NCI-H1417 treated with DMSO at 0.1 percent for 48 hours (cell line): ENCODE results near the gene HIRA.
"Not testable (repeated sequence)": the region's sequence is repeated elsewhere in the genome, so short reads cannot be mapped to it uniquely, and the experiment has no call there.

ENCODE experiments used
- DNase-seq: peaks from one replicate; lab custom pipeline; 2025; lab: John Stamatoyannopoulos, UW

The HIRA gene

DNA sequence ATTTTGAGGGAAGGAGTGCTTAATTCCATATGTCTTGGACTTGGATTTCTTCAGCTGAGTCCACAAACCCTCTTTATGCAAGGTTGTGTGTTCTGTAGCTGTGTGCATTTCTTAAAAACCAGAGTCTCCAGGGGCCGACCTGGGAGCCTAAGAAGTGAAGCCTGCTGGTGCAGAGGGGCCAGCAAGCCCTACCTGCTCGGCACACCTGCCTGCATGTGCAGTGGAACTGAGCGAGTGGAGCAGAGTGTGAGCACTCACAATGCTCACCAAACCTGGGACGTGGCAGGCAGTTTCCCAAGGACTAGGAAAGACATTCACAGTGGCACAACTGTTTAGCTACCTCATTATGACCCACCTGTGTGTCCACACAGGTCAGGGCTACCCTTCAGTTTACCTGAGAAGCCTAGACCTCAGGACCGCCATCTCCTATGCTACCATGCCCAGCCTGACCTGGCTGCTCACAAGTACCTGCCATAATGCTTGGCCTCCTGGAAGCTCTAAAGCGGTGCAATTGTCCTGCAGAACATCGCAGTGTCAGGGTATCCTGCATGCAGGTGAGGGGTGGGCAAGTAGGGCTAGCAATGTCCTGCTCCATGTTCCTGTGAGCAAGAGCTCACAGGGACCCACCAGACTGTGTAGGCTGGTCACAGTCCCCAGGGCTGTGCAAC lies 12.1 kb upstream of the HIRA start:
- no peak for DNase-seq

DNA sequence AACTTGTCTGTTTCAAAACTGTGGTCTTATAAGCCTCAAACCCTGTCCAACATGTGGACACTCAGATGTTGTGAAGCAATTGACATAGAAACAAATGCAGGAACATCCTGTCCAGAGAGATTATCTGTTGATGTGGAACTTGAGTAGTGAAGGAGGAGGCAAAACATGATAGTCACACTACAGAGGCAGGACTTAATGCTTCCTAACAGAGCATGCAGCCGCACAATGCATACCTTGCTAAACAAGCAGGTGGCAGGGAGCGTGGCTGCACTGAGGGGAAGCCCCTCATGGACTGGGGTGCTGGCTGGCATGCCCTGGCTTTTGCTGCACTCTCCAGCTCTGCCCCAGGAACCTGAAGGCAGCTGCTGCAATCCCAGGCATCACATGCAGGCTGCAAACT lies 10.6 kb upstream of the HIRA start:
- DNase-seq: no peak

GRCh38 chr22:19440411-19441195 lies 9.1 kb upstream of the HIRA start:
- DNase-seq: no peak

- no peak for DNase-seq
Observed at GRCh38 chr22:19438298-19438697, 6.8 kb upstream of the HIRA start.

- not testable (repeated sequence) for DNase-seq
Observed at GRCh38 chr22:19436444-19437161, 5.1 kb upstream of the HIRA start.

GRCh38 chr22:19434829-19435580 lies 3.5 kb upstream of the HIRA start:
- DNase-seq: no peak

GRCh38 chr22:19434401-19434800 lies 2.9 kb upstream of the HIRA start:
- DNase-seq: no peak

- DNase-seq: peak; percentile 22
Observed at GRCh38 chr22:19432133-19432851, 759 bp upstream of the HIRA start, which contains the start of gene MRPL40. Gene MRPL40 (plus strand): TSS chr22:19432545. CDS start chr22:19432555, 10 bp downstream.

DNA sequence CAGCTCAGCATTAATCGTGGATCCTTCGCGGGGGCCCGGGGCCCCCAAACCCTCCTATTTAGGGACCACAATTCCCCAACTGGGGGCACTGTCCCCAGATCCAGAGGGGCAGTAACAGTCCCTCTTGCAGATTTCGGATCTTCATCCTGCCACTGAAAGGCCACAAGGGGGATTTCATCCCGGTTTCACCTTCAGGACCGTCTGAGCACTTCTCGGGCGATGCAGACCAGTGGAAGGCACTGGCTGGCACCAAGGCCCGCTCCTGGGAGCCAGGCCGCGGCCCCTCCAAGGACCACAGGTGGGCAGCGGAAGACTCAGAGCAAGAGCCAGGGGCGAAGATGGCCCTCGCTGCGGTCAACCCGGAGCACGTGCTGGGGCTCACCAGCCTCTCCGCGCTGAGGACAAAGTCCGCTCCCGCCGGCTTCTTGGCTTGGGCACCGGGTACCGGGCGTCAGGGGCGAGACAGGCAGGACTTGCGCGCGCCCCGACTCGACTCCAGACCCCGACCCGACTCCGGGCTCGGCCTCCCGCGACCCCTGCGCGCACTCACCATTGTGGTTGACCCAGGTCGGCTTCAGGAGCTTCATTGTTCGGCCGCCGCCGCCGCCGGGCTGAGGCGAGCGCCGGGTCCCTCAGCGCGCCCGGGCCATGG lies 517 bp downstream of the HIRA start:
- no peak for DNase-seq

- DNase-seq: no peak
Observed at GRCh38 chr22:19429950-19430889, 1.3 kb downstream of the HIRA start.

DNA sequence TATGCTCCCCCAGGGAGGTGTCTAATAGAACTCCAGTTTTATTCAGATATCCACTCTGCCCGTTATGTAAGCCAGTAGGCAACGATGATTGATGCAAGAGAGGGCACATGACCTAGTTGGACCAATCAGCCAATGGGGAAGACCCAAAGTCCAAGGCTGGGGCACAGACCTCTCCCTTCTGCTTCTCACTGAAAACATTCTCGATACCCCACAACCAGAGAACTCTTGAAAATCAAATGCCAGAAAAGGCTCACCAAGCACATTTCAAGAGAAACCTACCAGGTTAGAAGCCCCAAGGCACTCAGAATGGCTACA lies 7.4 kb downstream of the HIRA start:
- no peak for DNase-seq

DNA sequence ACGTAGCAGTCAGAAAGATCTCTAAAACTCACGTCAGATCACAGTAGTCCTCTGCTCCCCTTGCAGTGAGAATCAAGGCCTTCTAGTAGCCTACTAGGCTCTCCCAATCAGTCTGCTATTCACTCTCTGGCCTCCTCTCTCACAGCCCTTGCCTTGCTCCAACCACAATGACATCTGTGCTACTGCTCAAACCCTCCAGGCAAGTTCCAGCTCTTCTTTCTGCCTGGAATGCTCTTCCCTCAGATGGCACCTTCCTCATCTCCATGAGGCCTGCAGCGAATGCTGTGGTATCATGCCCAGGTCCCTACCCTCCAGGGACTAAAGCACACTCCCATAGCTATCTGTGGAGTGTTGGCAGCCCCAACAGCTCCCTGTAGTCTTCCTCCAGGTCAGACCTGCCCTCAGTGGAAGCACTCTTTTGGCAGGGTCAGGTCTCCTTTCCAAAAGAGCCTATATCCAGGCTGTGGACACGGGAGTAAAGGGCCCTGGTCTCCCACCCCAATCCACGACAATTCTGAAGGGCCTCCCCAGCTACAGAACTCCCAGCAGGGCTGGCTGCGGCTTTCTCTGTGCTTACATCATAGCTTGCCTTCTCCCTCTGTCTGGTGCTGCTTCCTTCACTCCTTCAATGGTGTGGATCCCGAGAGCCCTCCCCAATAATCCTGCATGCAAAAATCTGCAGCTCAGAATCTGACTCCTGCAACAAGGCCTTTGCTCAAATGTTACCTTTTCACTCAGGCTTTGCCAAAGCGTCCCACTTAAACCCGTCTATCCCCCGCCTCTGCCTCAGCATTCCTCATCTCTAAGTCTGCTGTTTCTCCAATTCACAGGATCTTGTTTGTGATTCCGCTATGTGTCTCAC lies 8.9 kb downstream of the HIRA start:
- no peak for DNase-seq

DNA sequence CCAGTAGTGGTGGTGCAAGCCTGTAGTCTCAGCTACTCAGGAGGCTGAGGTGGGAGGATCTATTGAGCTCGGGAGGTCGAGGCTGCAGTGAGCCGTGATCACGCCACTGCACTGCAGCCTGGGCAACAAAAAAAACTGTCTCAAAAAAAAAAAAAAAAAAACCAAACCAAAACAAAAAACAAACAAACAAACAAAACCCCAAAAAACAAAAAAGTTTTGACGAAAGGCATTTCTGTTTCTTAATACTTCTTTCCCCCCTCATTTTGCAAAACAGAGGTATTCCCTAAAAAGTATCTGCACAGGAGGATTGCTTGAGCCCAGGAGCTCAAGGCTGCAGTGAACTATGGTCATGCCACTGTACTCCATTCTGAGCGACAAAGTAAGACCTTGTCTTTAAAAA lies 11.2 kb downstream of the HIRA start:
- no peak for DNase-seq

DNA sequence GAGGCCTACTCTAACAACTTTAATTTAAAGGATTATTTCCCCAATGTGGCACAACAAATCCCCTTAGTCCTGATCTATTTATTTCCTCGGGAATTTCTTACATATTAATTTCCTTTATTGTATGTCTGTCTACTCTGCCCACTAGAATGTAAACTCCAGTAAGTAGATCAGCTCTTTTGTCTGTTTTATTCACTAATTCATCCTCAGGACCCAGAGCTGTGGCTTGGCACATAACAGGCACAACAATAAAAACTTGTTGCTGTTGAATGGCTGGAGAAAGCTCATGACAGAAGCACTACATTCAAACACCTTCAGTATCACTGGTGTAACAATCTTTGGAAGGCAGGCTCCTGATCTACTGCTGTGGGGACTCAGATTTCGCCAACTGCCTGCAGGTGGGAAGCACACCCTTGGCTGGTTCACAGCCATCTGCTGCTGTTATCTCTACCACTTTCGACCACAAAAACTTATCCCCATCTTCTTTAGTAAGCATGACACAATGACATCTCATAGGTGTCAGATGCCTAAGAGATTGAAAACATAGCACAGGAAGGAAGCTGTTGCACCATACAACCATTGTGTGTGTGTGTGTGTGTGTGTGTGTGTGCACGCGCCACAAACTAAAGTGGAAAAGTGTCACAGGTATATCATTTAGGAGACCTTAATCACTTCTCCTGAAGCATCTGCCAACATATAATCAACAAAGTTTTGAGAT lies 11.9 kb downstream of the HIRA start:
- no peak for DNase-seq

DNA sequence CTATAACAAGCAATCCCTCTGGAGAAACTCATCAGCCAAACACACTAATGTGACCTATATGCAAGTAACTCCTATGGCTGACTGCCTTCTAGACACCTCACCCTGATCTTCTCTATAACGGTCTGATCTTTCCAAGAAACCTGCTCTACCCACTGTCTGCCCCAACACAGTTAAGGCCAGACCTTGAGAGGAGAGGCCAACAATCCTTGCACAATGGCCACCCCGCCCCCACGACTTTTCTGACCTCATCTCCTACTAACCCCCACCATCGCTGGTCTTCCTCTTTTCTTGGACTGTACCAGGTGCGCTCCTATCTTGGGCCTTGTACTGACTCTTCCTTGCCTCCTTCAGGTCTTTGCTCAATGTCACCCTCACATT lies 12.5 kb downstream of the HIRA start:
- no peak for DNase-seq

DNA sequence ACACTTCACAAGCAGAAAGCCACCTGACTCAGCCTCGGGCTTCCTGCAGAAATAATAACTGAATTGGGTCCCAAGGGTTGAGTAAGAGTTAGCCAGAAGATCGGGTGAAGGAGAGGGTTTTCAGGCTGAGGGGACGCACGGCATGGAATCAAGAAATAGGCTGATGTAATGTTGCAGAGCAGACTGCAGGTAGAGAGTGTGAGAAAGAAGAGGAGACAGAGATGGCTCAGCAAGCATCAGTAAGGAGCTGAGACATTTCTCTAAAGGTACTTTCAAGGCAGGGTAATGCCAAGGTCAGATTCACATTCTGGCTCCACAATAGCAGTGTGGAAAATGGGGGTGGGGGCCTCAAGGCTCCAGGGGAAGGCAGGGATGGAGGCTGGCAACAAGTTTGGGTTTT lies 18.6 kb downstream of the HIRA start:
- no peak for DNase-seq

DNA sequence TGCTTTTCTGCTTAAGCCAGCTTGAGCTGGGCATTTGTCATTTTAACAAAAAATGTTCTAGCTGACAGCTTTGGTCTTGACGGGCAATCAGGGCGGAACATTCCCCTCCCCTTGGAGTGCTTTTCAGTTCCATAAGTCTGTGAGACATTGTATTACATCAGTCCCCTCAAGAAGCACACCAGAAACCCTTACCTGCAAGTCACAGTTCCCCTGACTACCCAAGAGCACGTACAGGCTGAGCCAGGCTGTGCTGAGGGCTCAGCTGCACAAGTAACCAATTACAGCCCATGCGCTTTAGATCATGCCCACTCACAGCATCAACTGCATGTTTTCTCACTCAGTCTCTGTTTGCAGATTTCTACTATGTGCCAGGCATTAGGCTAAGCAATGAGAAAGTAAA lies 19.1 kb downstream of the HIRA start:
- no peak for DNase-seq

GRCh38 chr22:19411690-19412045 lies 19.9 kb downstream of the HIRA start:
- DNase-seq: no peak
